Transverse colon (tissue), 4 donors: ENCODE data around the gene FLOT2. TPM values are rescaled to one million over a fixed set of nuclear protein-coding genes. Genes with fewer than 3 reads are reported as not detected.
A peak's percentile ranks its signal among the peaks of the same experiment; 100 is the strongest.

ENCODE experiments used
- DNase-seq: peaks from one replicate; pipeline ENCODE4 v3.0.0-alpha.2; 2019
- H3K27ac ChIP-seq, 4 donors: fragments of 200-600 bp; sonication (generic); 2 replicates each; pipeline ENCODE4 v1.5.1; 2016 to 2018; ENCODE audit warnings: inconsistent platforms in 4 of 4
- H3K27me3 ChIP-seq: fragments of 200-600 bp; sonication (generic); 2 replicates; pipeline ENCODE4 v1.5.1; 2017; ENCODE audit warnings: inconsistent platforms
- H3K36me3 ChIP-seq, 4 donors: fragments of 200-600 bp; sonication (generic); 2 replicates each; pipeline ENCODE4 v1.5.1; 2017 to 2019; ENCODE audit warnings: inconsistent platforms in 4 of 4
- H3K4me1 ChIP-seq, 4 donors: fragments of 200-600 bp; sonication (generic); 2 replicates each; pipeline ENCODE4 v1.5.1; 2017 to 2020; ENCODE audit warnings: inconsistent platforms in 4 of 4
- H3K4me3 ChIP-seq, 4 donors: fragments of 200-600 bp; sonication (generic); 1 replicate in 1 of 4; 2 replicates in 3 of 4; pipeline versions ENCODE4 v1.5.1 to v1.6.1; 2017 to 2019; ENCODE audit warnings: inconsistent platforms in 4 of 4
- H3K9me3 ChIP-seq, 2 donors: fragments of 200-600 bp; sonication (generic); 2 replicates each; pipeline ENCODE4 v1.5.1; 2017 to 2019; ENCODE audit warnings: inconsistent platforms in 2 of 2
- CTCF ChIP-seq, 5 experiments: fragments of 200-600 bp in 3 of 5; fragments of 450-650 bp in 2 of 5; sonication (generic) in 3 of 5; IDR thresholded peaks; 1 replicate in 2 of 5; 2 replicates in 3 of 5; pipeline ENCODE4 v1.5.1; 2016 to 2017; ENCODE audit warnings: antibody characterized with exemption in 5 of 5, inconsistent platforms in 3 of 5, mild to moderate bottlenecking in 2 of 5, moderate library complexity in 1 of 5
- EP300 ChIP-seq: sonication (generic); formaldehyde crosslinking; IDR thresholded peaks from one replicate; pipeline ENCODE4 v1.6.1; 2017; ENCODE audit warnings: antibody characterized with exemption, low read depth
- POLR2A ChIP-seq: fragments of 450-650 bp; IDR thresholded peaks from one replicate; pipeline ENCODE4 v1.6.1; 2016; ENCODE audit warnings: antibody characterized with exemption, mild to moderate bottlenecking, moderate library complexity
- POLR2AphosphoS5 ChIP-seq, 3 donors: sonication (generic); formaldehyde crosslinking; IDR thresholded peaks; one replicate each; pipeline ENCODE4 v1.6.1; 2016; ENCODE audit warnings: antibody characterized with exemption in 3 of 3
- WGBS, 2 donors: methylation state at CpG; one replicate each; pipeline ENCODE4 v1.1.5; 2018; ENCODE audit warnings: low coverage in 1 of 2; 5-methylcytosine and 5-hydroxymethylcytosine counted together
- in situ Hi-C, 4 donors: fragments of 200-750 bp; cut with MboI; loops; one replicate each; pipeline versions ENCODE4 v1.15.0 to v1.15.1; 2017; ENCODE audit warnings: low sequenced_read_pairs in 3 of 4, low pct_ligation_motif_present in 1 of 4, low pct_unique_long_range_greater_than_20kb in 1 of 4
- intact Hi-C: fragments of 100-400 bp; cut with DNase I; formaldehyde crosslinking; loops from one replicate; pipeline ENCODE4 v1.15.1; 2023; ENCODE audit warnings: low total_unique reads
- total RNA-seq, 4 donors: library from RNA; depleted of rRNA; stranded (reverse); fragments of >200 nt; gene quantifications; one replicate each; pipeline ENCODE4 v1.1.0, GENCODE V29; 2016

The FLOT2 gene
- total RNA-seq, 4 donors from 2014 or later = 35.8 to 95.8 (median 46.5) TPM

GRCh38 chr17:28861393-28862203 lies 35.9 kb downstream of the FLOT2 start:
- Histone ChIP-seq H3K27ac (no peak overlapping the region), H3K4me1 (peaks cover 4 to 20% (median 9%) of the 10 kb centered on the region in 4 donors), H3K27me3 (no peaks in the 10 kb centered on the region), H3K36me3 (peaks cover 0 to 19% (median 9%) of the 10 kb centered on the region in 4 donors), H3K9me3 (no peaks in the 10 kb centered on the region), H3K4me3 (no peak overlapping the region)
- TF ChIP-seq POLR2A = no peak
- no peak for TF ChIP-seq CTCF (IDR thresholded peaks at IDR 0.05)
- TF ChIP-seq POLR2AphosphoS5 (IDR thresholded peaks at IDR 0.05) = no peak
- TF ChIP-seq EP300 = no peak
- intact Hi-C loops = no loop called here
- in situ Hi-C loops = no loop called here
- DNase-seq = peak; percentile 21
- 68 to 76% methylated on average over 2 to 8 of the region's 8 CpGs for WGBS, 2 donors

GRCh38 chr17:28860363-28860808 lies 37.1 kb downstream of the FLOT2 start:
- no peak for DNase-seq
- peaks cover 8 to 19% (median 12%) of the 10 kb centered on the region in 4 donors for H3K4me1 ChIP-seq
- in situ Hi-C loops (no loop called here), intact Hi-C loops (no loop called here)
- no peak for TF ChIP-seq POLR2A
- peaks cover 0 to 19% (median 9%) of the 10 kb centered on the region in 4 donors for H3K36me3 ChIP-seq
- no peak overlapping the region for H3K4me3 ChIP-seq
- H3K27me3 ChIP-seq = no peaks in the 10 kb centered on the region
- no peak overlapping the region for H3K27ac ChIP-seq
- 91 to 100% methylated on average over 3 to 4 of the region's 4 CpGs for WGBS, 2 donors
- H3K9me3 ChIP-seq = no peaks in the 10 kb centered on the region

GRCh38 chr17:28858801-28859355 lies 38.7 kb downstream of the FLOT2 start:
- H3K9me3 ChIP-seq = no peaks in the 10 kb centered on the region
- no peak overlapping the region for H3K27ac ChIP-seq
- intact Hi-C loops = no loop called here
- 17 to 69% methylated on average over 1 to 2 of the region's 2 CpGs for WGBS, 2 donors
- H3K27me3 ChIP-seq = no peaks in the 10 kb centered on the region
- DNase-seq = no peak
- no peak for TF ChIP-seq POLR2AphosphoS5 (IDR thresholded peaks at IDR 0.05)
- TF ChIP-seq POLR2A = no peak
- no peak for TF ChIP-seq CTCF (IDR thresholded peaks at IDR 0.05)
- TF ChIP-seq EP300 = no peak
- in situ Hi-C loops = no loop called here
- peaks cover 0 to 19% (median 9%) of the 10 kb centered on the region in 4 donors for H3K36me3 ChIP-seq
- peaks cover 6 to 17% (median 13%) of the 10 kb centered on the region in 4 donors for H3K4me1 ChIP-seq
- H3K4me3 ChIP-seq = no peak overlapping the region

GRCh38 chr17:28857905-28858800 lies 39.4 kb downstream of the FLOT2 start:
- intact Hi-C loops = no loop called here
- 83 to 91% methylated on average over 1 to 3 of the region's 3 CpGs for WGBS, 2 donors

More at GRCh38 chr17:28857905-28858800, 39.4 kb downstream of the FLOT2 start:
- peaks cover 0 to 19% (median 9%) of the 10 kb centered on the region in 4 donors for H3K36me3 ChIP-seq
- no peak overlapping the region for H3K27ac ChIP-seq
- H3K4me1 ChIP-seq = peaks cover 6 to 17% (median 13%) of the 10 kb centered on the region in 4 donors
- no peaks in the 10 kb centered on the region for H3K9me3 ChIP-seq
- DNase-seq = no peak
- no peaks in the 10 kb centered on the region for H3K27me3 ChIP-seq
- TF ChIP-seq POLR2AphosphoS5 (IDR thresholded peaks at IDR 0.05) = no peak
- no peak for TF ChIP-seq POLR2A
- TF ChIP-seq CTCF (IDR thresholded peaks at IDR 0.05) = no peak
- no peak for TF ChIP-seq EP300
- H3K4me3 ChIP-seq = no peak overlapping the region
- in situ Hi-C loops = no loop called here
